ENCODE results near the gene TSNAX.
"Not testable (repeated sequence)": the region's sequence is repeated elsewhere in the genome, so short reads cannot be mapped to it uniquely, and the experiment has no call there.

Gene TSNAX

GRCh38 chr1:231561647-231562383, 33.3 kb downstream of the TSNAX start:
- in situ Hi-C loops (cut with HindIII; ENCODE audit: low sequenced_read_pairs), result no loop called here

GRCh38 chr1:231563247-231563646, 34.8 kb downstream of the TSNAX start:
- in situ Hi-C loops (cut with HindIII; ENCODE audit: low sequenced_read_pairs), result no loop called here

- in situ Hi-C loops (cut with HindIII; ENCODE audit: low sequenced_read_pairs), result no loop called here
Measured at GRCh38 chr1:231564373-231564772, 35.9 kb downstream of the TSNAX start.

- in situ Hi-C loops (cut with HindIII; ENCODE audit: low sequenced_read_pairs), result no loop called here
Measured at GRCh38 chr1:231566496-231566895, 38.0 kb downstream of the TSNAX start.

- in situ Hi-C loops (cut with HindIII; ENCODE audit: low sequenced_read_pairs), result not testable (repeated sequence)
Measured at GRCh38 chr1:231570262-231570661, 41.8 kb downstream of the TSNAX start.

- in situ Hi-C loops (cut with HindIII; ENCODE audit: low sequenced_read_pairs), result no loop called here
Measured at GRCh38 chr1:231571904-231572303, 43.4 kb downstream of the TSNAX start.

- in situ Hi-C loops (cut with HindIII; ENCODE audit: low sequenced_read_pairs), result no loop called here
Measured at GRCh38 chr1:231575472-231575871, 47.0 kb downstream of the TSNAX start.

GRCh38 chr1:231576804-231577718, 48.6 kb downstream of the TSNAX start:
- in situ Hi-C loops (cut with HindIII; ENCODE audit: low sequenced_read_pairs), result no loop called here

GRCh38 chr1:231580874-231581273, 52.4 kb downstream of the TSNAX start:
- in situ Hi-C loops (cut with HindIII; ENCODE audit: low sequenced_read_pairs), result no loop called here

- in situ Hi-C loops (cut with HindIII; ENCODE audit: low sequenced_read_pairs), result no loop called here
Measured at GRCh38 chr1:231581859-231582258, 53.4 kb downstream of the TSNAX start.

- in situ Hi-C loops (cut with HindIII; ENCODE audit: low sequenced_read_pairs), result no loop called here
Measured at GRCh38 chr1:231583376-231583775, 54.9 kb downstream of the TSNAX start.

GRCh38 chr1:231584117-231584516, 55.6 kb downstream of the TSNAX start:
- in situ Hi-C loops (cut with HindIII; ENCODE audit: low sequenced_read_pairs), result no loop called here

- in situ Hi-C loops (cut with HindIII; ENCODE audit: low sequenced_read_pairs), result no loop called here
Measured at GRCh38 chr1:231584921-231585320, 56.5 kb downstream of the TSNAX start.

GRCh38 chr1:231590453-231591198, 62.2 kb downstream of the TSNAX start:
- in situ Hi-C loops (cut with HindIII; ENCODE audit: low sequenced_read_pairs), result loop anchor here (5.0 kb wide), 1 partner anchor 228 kb away; no protein-coding TSS in a partner anchor

- in situ Hi-C loops (cut with HindIII; ENCODE audit: low sequenced_read_pairs), result loop anchor here (5.0 kb wide), 1 partner anchor 229 kb away; no protein-coding TSS in a partner anchor
Measured at GRCh38 chr1:231591466-231591865, 63.0 kb downstream of the TSNAX start.

GRCh38 chr1:231592809-231593208, 64.3 kb downstream of the TSNAX start:
- in situ Hi-C loops (cut with HindIII; ENCODE audit: low sequenced_read_pairs), result loop anchor here (5.0 kb wide), 1 partner anchor 231 kb away; no protein-coding TSS in a partner anchor

- in situ Hi-C loops (cut with HindIII; ENCODE audit: low sequenced_read_pairs), result loop anchor here (5.0 kb wide), 1 partner anchor 231 kb away; no protein-coding TSS in a partner anchor
Measured at GRCh38 chr1:231593264-231593663, 64.8 kb downstream of the TSNAX start.

GRCh38 chr1:231594123-231594522, 65.7 kb downstream of the TSNAX start:
- in situ Hi-C loops (cut with HindIII; ENCODE audit: low sequenced_read_pairs), result loop anchor here (5.0 kb wide), 1 partner anchor 232 kb away; no protein-coding TSS in a partner anchor

- in situ Hi-C loops (cut with HindIII; ENCODE audit: low sequenced_read_pairs), result loop anchor here (5.0 kb wide), 1 partner anchor 232 kb away; no protein-coding TSS in a partner anchor
Measured at GRCh38 chr1:231594749-231595148, 66.3 kb downstream of the TSNAX start.

GRCh38 chr1:231596337-231596791, 67.9 kb downstream of the TSNAX start:
- in situ Hi-C loops (cut with HindIII; ENCODE audit: low sequenced_read_pairs), result no loop called here

GRCh38 chr1:231597971-231598370, 69.5 kb downstream of the TSNAX start:
- in situ Hi-C loops (cut with HindIII; ENCODE audit: low sequenced_read_pairs), result no loop called here
